Tibial nerve (tissue), 4 donors: ENCODE data around the gene PDE2A.

Experiments used
- CTCF ChIP-seq, 5 experiments: fragments of 200-600 bp in 3 of 5; fragments of 450-650 bp in 2 of 5; sonication (generic) in 3 of 5; IDR thresholded peaks; one replicate each; pipeline ENCODE4 v1.5.1; 2016 to 2019; ENCODE audit warnings: antibody characterized with exemption in 5 of 5, mild to moderate bottlenecking in 3 of 5, moderate library complexity in 2 of 5
- EP300 ChIP-seq, 2 donors: sonication (generic); formaldehyde crosslinking; IDR thresholded peaks; one replicate each; pipeline ENCODE4 v1.6.1; 2017; ENCODE audit warnings: antibody characterized with exemption in 2 of 2, mild to moderate bottlenecking in 1 of 2
- POLR2A ChIP-seq, 2 donors: fragments of 450-650 bp; IDR thresholded peaks; one replicate each; pipeline ENCODE4 v1.6.1; 2017; ENCODE audit warnings: antibody characterized with exemption in 2 of 2, mild to moderate bottlenecking in 2 of 2, moderate library complexity in 2 of 2

GRCh38 chr11:72635309-72635915 lies 38.8 kb downstream of the PDE2A start:
- TF ChIP-seq POLR2A (IDR thresholded peaks at IDR 0.05) (no peak), CTCF (IDR thresholded peaks at IDR 0.05) (no peak), EP300 (IDR thresholded peaks at IDR 0.05) (no peak)
